Sciatic nerve (tissue), 2 donors: ENCODE data around the gene DERL3. TPM values are rescaled to one million over a fixed set of nuclear protein-coding genes. Genes with fewer than 3 reads are reported as not detected.

Experiments
- ATAC-seq: fragments of 200-7000 bp; cut with Tn5 transposase; one replicate; pipeline ENCODE4 v1.9.1; 2020; ENCODE audit warnings: mild to moderate bottlenecking, moderate library complexity
- DNase-seq: peaks from one replicate; pipeline ENCODE4 v3.0.0-alpha.2; 2020; ENCODE audit warnings: low spot score
- intact Hi-C: fragments of 100-400 bp; cut with DNase I; formaldehyde crosslinking; loops from one replicate; pipeline ENCODE4 v1.14.2; 2022
- total RNA-seq: library from RNA; stranded (reverse); fragmentation: NEBNext Ultra II Directional; extraction: Animal tissue kit (Norgen Biotek cat#: 25700); gene quantifications from one replicate; pipeline ENCODE4 v1.2.1, GENCODE V29; 2021
- donor health status: DM: no; HTN: no; CAD: no.
- donor health status: DM: no; HTN: no; CAD: no.

The DERL3 gene
- total RNA-seq, 1 donor from 2014 or later = 2.7 TPM

- DNase-seq (peak; percentile 56), ATAC-seq (no peak)
- intact Hi-C loops = loop anchor here (5.0 kb wide), 1 partner anchor 58 kb away; no protein-coding TSS in a partner anchor
These were observed 3.9 kb downstream of the DERL3 start for GRCh38 chr22:23834793-23835483.

GRCh38 chr22:23834406-23834792 lies 4.4 kb downstream of the DERL3 start:
- DNase-seq (peak; percentile 51), ATAC-seq (no peak)
- intact Hi-C loops = no loop called here

- intact Hi-C loops = no loop called here
- ATAC-seq = no peak
- peak; percentile 55 for DNase-seq
These were observed 4.9 kb downstream of the DERL3 start for GRCh38 chr22:23833911-23834317.

- ATAC-seq (no peak), DNase-seq (peak; percentile 53)
- intact Hi-C loops = no loop called here
These were observed 5.6 kb downstream of the DERL3 start for GRCh38 chr22:23833017-23833751.

GRCh38 chr22:23832226-23833016 lies 6.4 kb downstream of the DERL3 start:
- peak; percentile 45 for DNase-seq
- ATAC-seq = no peak
- intact Hi-C loops = no loop called here

- DNase-seq (peak; percentile 47), ATAC-seq (no peak)
- intact Hi-C loops = no loop called here
These were observed 7.0 kb downstream of the DERL3 start for GRCh38 chr22:23831781-23832180.

- intact Hi-C loops = no loop called here
- peak; percentile 47 for DNase-seq
These were observed 7.5 kb downstream of the DERL3 start for GRCh38 chr22:23831261-23831660.

GRCh38 chr22:23829845-23830372 lies 8.9 kb downstream of the DERL3 start:
- intact Hi-C loops = no loop called here
- peak; percentile 42 for DNase-seq
- ATAC-seq = peak; percentile 60

More at GRCh38 chr22:23831261-23831660, 7.5 kb downstream of the DERL3 start:
- no peak for ATAC-seq

GRCh38 chr22:23828800-23829680 lies 9.8 kb downstream of the DERL3 start:
- DNase-seq (no peak), ATAC-seq (peak; percentile 15)
- intact Hi-C loops = no loop called here

- DNase-seq = no peak
These were observed 11.3 kb downstream of the DERL3 start for GRCh38 chr22:23827351-23827995.

GRCh38 chr22:23826510-23827350 lies 12.1 kb downstream of the DERL3 start:
- ATAC-seq (no peak), DNase-seq (no peak)
- intact Hi-C loops = no loop called here

More at GRCh38 chr22:23827351-23827995, 11.3 kb downstream of the DERL3 start:
- ATAC-seq = no peak
- intact Hi-C loops = no loop called here

- intact Hi-C loops = no loop called here
- ATAC-seq (no peak), DNase-seq (no peak)
These were observed 13.4 kb downstream of the DERL3 start for GRCh38 chr22:23825246-23825905.

- ATAC-seq (no peak), DNase-seq (no peak)
- intact Hi-C loops = no loop called here
These were observed 14.1 kb downstream of the DERL3 start for GRCh38 chr22:23824476-23825245.

- DNase-seq = no peak
- no peak for ATAC-seq
- intact Hi-C loops = no loop called here
These were observed 15.4 kb downstream of the DERL3 start for GRCh38 chr22:23823331-23823791.

GRCh38 chr22:23822101-23822671 lies 16.6 kb downstream of the DERL3 start:
- ATAC-seq = peak; percentile 23
- intact Hi-C loops = no loop called here
- DNase-seq = no peak
